OCI-LY7 (cell line): ENCODE results near the gene STX11. TPM values are rescaled to one million over a fixed set of nuclear protein-coding genes. Genes with fewer than 3 reads are reported as not detected.

Source experiments
- BruUV-seq: library from RNA; stranded (reverse); fragments of 400-500 nt; replicated peaks from 2 replicates; lab custom pipeline; 2021; lab: Mats Ljungman, UMichigan
- CTCF ChIA-PET: fragments of 300-600 bp; sonication (Branson Sonifier 250); formaldehyde crosslinking; loops from one replicate; lab custom pipeline; 2022; ENCODE audit warnings: antibody characterized with exemption; ENCODE audit not compliant: unreplicated experiment; lab: Charles Lee
- POLR2A ChIA-PET: fragments of 300-600 bp; sonication (Branson Sonifier 250); formaldehyde crosslinking; loops from one replicate; lab custom pipeline; 2022; ENCODE audit warnings: antibody characterized with exemption; lab: Charles Lee
- DNase-seq: peaks from one replicate; pipeline ENCODE4 v3.0.0-alpha.2; 2015; ENCODE audit warnings: low spot score
- H2AFZ ChIP-seq: fragments of 200-600 bp; sonication (generic), shearing (Covaris generic); 2 replicates; pipeline ENCODE4 v1.6.1; 2014; ENCODE audit warnings: mild to moderate bottlenecking, antibody characterized with exemption, low read length, moderate library complexity
- H3K27ac ChIP-seq: fragments of 200-600 bp; sonication (generic); 2 replicates; pipeline ENCODE4 v1.5.1; 2014; ENCODE audit warnings: mixed run types, low read depth, mild to moderate bottlenecking, moderate library complexity, low read length, inconsistent platforms; ENCODE audit not compliant: poor library complexity, severe bottlenecking
- H3K36me3 ChIP-seq: fragments of 200-600 bp; sonication (generic); 2 replicates; pipeline ENCODE4 v1.6.1; 2014; ENCODE audit warnings: mild to moderate bottlenecking, antibody characterized with exemption, low read length, moderate library complexity, mixed read lengths; ENCODE audit not compliant: insufficient read depth
- H3K4me1 ChIP-seq: fragments of 200-600 bp; sonication (generic); 2 replicates; pipeline ENCODE4 v1.5.1; 2014; ENCODE audit warnings: mild to moderate bottlenecking, low read length; ENCODE audit not compliant: insufficient read depth, poor library complexity, severe bottlenecking
- H3K4me2 ChIP-seq: fragments of 200-600 bp; sonication (generic); 2 replicates; pipeline ENCODE4 v1.6.1; 2014; ENCODE audit warnings: mild to moderate bottlenecking, low read length
- H3K4me3 ChIP-seq: fragments of 200-600 bp; sonication (generic); 2 replicates; pipeline ENCODE4 v1.5.1; 2014; ENCODE audit warnings: mild to moderate bottlenecking, low read depth, low read length; ENCODE audit not compliant: poor library complexity, severe bottlenecking
- H3K79me2 ChIP-seq: fragments of 200-600 bp; sonication (generic); 2 replicates; pipeline ENCODE4 v1.6.1; 2016; ENCODE audit warnings: low read depth, mild to moderate bottlenecking, low read length, moderate library complexity, mixed read lengths; ENCODE audit not compliant: insufficient read depth
- H3K9me2 ChIP-seq: fragments of 200-600 bp; sonication (generic); 2 replicates; pipeline ENCODE4 v1.6.1; 2016; ENCODE audit warnings: mild to moderate bottlenecking, low read length, mixed read lengths; ENCODE audit not compliant: insufficient read depth
- H3K9me3 ChIP-seq: fragments of 200-600 bp; sonication (generic); 2 replicates; pipeline ENCODE4 v1.6.1; 2014; ENCODE audit warnings: mild to moderate bottlenecking, mixed run types, low read length, mixed read lengths
- H4K20me1 ChIP-seq: fragments of 200-600 bp; sonication (generic); 2 replicates; pipeline ENCODE4 v1.6.1; 2014; ENCODE audit warnings: mild to moderate bottlenecking, antibody characterized with exemption, low read length, moderate library complexity, mixed read lengths; ENCODE audit not compliant: insufficient read depth
- CTCF ChIP-seq: fragments of 200-600 bp; sonication (generic); conservative IDR thresholded peaks from 2 replicates; pipeline ENCODE4 v1.5.1; 2014; ENCODE audit warnings: mild to moderate bottlenecking, antibody characterized with exemption, low read length, moderate library complexity, mixed read lengths
- EZH2phosphoT487 ChIP-seq: fragments of 200-600 bp; sonication (generic); IDR thresholded peaks from 2 replicates; pipeline ENCODE4 v1.6.1; 2018; ENCODE audit warnings: low read depth, borderline replicate concordance, mild to moderate bottlenecking, mixed run types, antibody characterized with exemption, low read length, moderate library complexity, mixed read lengths
- intact Hi-C: fragments of 100-400 bp; cut with micrococcal nuclease; formaldehyde crosslinking; loops from one replicate; pipeline ENCODE4 v1.10.0; 2022; ENCODE audit not compliant: unreplicated experiment
- total RNA-seq, 2 experiments: library from RNA; depleted of rRNA in 1 of 2; stranded (reverse); fragments of >200 nt in 1 of 2; shearing (Covaris generic) in 1 of 2; gene quantifications; 2 replicates each; pipeline ENCODE4 v1.2.3, GENCODE V29; 2014 to 2022

Gene STX11
- total RNA-seq, 2 experiments from 2014 or later = 0.16 to 1.1 TPM

- intact Hi-C loops = no loop called here
- ChIA-PET CTCF (no interaction called here), POLR2A (interaction anchor here (0.8 kb wide), 1 partner anchor 8 kb away, joined by 3 read pairs; no protein-coding TSS in a partner anchor)
- Histone ChIP-seq H3K4me3 (no peak overlapping the region), H4K20me1 (no peaks in the 10 kb centered on the region), H3K4me2 (no peak overlapping the region), H2AFZ (no peak overlapping the region), H3K27ac (no peak overlapping the region), H3K36me3 (no peaks in the 10 kb centered on the region), H3K79me2 (no peaks in the 10 kb centered on the region), H3K9me3 (no peaks in the 10 kb centered on the region), H3K9me2 (no peaks in the 10 kb centered on the region), H3K4me1 (no peaks in the 10 kb centered on the region)
- BruUV-seq = no TSS peak
- TF ChIP-seq CTCF (no peak), EZH2phosphoT487 (no peak)
- no peak for DNase-seq
Observed at GRCh38 chr6:144174006-144174405, 23.7 kb downstream of the STX11 start.

GRCh38 chr6:144176043-144176442 lies 25.7 kb downstream of the STX11 start:
- BruUV-seq = no TSS peak

More at GRCh38 chr6:144176043-144176442, 25.7 kb downstream of the STX11 start:
- CTCF ChIA-PET = no interaction called here
- no peaks in the 10 kb centered on the region for H3K36me3 ChIP-seq
- POLR2A ChIA-PET = interaction anchor here (0.6 kb wide), 1 partner anchor 27 kb away, joined by 3 read pairs; no protein-coding TSS in a partner anchor
- H3K4me1 ChIP-seq = no peaks in the 10 kb centered on the region
- H3K4me2 ChIP-seq = no peak overlapping the region
- no peak for DNase-seq
- H3K9me3 ChIP-seq = no peaks in the 10 kb centered on the region
- no peak for TF ChIP-seq EZH2phosphoT487
- TF ChIP-seq CTCF = no peak
- no peaks in the 10 kb centered on the region for H3K9me2 ChIP-seq
- no peak overlapping the region for H2AFZ ChIP-seq
- intact Hi-C loops = no loop called here
- H3K4me3 ChIP-seq = no peak overlapping the region
- H4K20me1 ChIP-seq = no peaks in the 10 kb centered on the region
- H3K79me2 ChIP-seq = no peaks in the 10 kb centered on the region
- H3K27ac ChIP-seq = no peak overlapping the region
